Measurements from ENCODE around the gene HDHD5.

HDHD5 gene

DNA sequence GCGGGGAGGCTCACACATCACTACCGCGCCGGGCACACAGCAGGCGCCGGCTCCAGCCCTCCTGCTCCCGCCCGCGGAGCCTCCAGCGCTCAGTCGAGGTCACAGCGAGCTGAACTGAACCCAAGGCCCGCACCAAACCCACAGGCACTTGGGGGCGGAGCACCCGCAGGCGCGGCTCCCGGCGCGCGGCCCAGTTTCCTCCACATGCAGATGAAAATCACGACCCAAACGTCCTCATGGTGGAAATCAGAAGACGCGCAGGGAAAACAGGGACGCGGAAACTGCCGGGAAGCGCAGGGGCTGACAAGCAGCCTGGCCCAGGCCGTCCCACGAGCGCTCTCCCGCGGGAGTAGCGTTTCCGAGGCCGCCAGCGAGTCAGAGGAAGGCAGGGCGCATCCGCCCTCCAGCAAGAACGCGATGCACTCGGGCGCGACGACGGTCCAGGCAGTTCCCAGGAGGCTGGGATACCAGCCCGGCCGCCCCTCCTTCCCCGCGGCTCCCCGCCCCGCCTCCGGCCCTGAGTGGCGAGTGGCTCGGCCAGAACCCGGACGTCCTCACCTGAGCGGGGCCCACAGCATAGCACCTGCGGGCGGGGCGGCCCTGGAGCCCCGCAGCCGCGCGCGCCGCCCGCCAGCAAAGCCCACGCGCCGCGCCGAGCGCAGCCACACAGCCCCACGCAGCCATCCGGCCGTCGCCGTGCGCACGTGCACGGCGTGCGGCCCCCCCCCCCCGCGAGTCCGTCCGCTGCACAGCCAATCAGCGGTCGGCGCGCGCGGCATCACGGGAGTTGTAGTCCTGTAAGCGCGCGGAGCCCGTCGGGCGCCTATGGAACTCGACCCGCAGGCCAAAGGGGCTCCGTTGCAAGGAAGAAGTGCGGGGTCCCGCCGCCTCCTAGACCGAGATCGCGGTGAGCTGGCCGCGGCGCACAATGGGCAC, at the start of gene HDHD5:
TSS of gene HDHD5 (minus strand) at position 710 of the 936 bp plus-strand sequence. CDS start at position 684, 26 bp downstream.
- peak; percentile 83 for DNase-seq

GRCh38 chr22:17205432-17205831, 46.4 kb upstream of the HDHD5 start:
- DNase-seq, result no peak

GRCh38 chr22:17201285-17201945, 42.3 kb upstream of the HDHD5 start:
- no peak for DNase-seq

DNA sequence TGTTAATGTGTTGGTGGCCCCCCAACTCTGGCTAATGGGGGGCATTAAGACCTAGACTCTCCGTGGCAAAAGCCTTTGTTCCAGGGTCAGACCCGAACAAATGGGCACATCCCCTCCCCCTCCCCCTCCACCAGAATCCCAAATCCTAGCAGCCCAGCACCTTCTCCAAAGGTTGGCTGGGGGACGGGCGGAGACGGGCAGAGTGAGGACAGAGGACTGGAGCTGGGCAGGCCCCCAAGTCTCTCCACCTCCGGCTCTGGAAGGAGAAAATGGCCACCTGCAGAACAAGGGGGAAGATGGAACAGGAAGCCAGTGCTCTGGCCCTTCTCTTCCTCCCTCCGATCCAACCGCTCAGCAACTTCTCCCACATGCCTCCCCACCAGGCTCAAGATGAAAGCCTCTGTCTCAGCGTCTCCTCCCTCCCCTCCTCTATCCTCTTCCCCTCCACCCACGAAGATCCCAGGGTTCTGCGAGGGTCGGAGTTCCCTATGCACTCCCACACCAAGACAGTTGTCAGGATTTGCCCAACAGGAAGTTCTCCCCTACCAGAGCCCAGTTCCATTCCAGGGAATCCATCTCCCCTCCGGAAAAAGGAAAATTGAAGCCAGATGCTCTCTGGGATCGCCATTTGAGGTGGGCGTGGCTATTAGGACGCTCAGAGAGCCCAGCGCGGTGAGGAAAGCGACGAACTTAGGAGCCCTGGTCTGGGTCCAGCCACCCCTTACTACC, 40.1 kb upstream of the HDHD5 start:
- DNase-seq, result no peak

DNA sequence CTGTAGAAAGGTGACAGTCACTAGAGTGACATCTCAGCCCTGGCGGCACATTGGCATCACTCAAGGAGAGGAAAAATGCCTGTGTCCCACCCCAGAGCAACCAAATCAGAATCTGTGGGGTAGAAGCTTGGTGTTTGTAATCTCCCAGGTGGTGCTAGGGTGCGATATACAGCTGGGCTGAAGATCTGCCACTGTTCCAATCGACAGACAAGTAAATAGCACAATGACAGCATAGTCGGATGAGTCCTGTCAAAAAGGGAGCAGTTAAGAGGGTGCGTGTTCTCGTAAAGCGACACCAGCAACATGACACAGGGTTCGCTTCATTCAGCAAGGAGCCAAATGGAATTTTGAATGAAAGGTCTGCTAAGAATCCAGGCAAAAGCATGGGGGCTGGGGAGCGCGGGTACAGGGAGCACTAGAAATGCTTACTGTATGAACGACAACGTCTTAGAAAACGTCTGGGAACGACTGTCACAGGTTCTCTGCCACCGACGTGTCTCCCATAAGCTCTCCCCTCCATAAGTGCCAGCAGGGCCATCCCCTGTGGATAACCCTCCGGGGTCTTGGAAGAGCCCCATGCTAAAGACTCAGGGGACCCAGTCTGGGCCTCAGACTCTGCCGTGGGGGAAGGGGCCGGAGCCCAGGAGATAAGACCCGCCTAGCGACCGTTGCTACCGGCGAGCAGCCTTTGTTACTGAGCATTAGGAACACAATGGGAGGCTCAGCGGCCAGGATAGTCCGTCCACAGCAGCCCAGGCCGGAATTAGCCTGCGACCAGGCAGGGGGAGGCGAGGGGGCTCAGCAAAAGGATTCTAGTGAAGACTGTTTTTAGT, 39.3 kb upstream of the HDHD5 start:
- DNase-seq, result no peak

DNA sequence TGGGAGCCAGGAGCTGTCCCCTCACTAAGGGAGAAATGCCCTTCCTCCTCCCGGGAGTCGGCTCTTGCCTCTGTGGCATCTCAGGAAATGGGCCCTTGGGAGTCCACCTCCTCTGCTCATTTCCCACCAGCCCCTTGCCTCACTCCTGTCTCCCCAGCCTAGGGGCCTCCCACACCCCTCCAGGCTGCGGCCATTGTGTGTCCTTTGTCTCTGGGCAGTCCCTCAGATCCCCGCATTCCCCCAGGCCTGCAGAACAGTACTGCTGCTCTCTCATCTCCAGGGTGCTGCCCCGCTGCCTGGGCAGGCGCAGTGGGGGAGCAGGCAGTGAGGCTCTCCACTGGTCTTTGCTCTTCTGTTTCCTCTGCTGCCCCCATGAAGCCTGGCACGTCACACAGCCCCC, 35.1 kb upstream of the HDHD5 start:
- DNase-seq, result no peak

- no peak for DNase-seq
Observed at GRCh38 chr22:17192186-17192585, 33.1 kb upstream of the HDHD5 start.

GRCh38 chr22:17191163-17191784, 32.2 kb upstream of the HDHD5 start:
- DNase-seq, result no peak

DNA sequence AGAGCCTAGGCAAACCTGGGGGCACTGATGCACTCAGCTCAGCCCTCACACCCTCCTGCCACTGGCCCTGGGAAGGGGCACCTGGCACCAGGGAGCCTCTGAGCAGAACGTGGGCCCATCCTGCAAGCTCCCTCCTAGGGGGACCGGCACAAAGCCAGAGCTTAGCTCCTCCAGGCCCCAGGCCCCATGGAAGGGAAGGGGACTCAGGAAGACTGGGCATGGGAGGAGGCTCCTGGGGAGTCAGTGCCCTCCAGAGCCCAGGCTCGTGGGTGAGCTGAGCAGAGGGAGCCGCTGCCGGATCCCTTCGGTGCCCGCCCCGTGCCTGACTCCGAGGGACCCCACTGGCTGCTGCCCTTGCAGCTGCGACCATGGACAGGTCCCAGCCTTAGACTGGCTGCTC, 31.6 kb upstream of the HDHD5 start:
- no peak for DNase-seq

- DNase-seq, result no peak
Observed at GRCh38 chr22:17176715-17177114, 17.6 kb upstream of the HDHD5 start.

- no peak for DNase-seq
Observed at GRCh38 chr22:17172029-17172833, 13.2 kb upstream of the HDHD5 start.

- peak; percentile 63 for DNase-seq
Observed at GRCh38 chr22:17171153-17172028, 12.3 kb upstream of the HDHD5 start.

- no peak for DNase-seq
Observed at GRCh38 chr22:17167486-17167885, 8.4 kb upstream of the HDHD5 start.

- no peak for DNase-seq
Observed at GRCh38 chr22:17164392-17165024, 5.4 kb upstream of the HDHD5 start.

GRCh38 chr22:17162731-17163130, 3.7 kb upstream of the HDHD5 start:
- DNase-seq, result no peak

DNA sequence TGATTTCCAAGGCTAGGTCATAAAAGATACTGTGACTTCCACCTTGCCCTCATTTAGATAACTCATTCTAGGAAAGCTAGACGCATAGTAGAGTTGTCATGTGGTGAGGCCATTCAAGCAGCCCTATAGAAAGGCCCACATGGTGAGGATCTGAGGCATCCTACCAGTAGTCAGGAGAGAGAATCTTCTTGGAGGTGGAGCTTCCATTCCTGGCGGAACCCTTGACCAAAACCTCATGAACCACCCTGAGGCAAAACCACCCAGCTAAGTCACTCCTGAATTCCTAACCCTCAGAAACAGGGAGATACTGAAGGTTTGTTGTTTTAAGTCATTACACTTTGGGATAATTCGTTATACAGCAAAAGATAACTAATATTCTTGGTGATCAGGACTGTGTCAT, 2.9 kb upstream of the HDHD5 start:
- DNase-seq, result no peak

DNA sequence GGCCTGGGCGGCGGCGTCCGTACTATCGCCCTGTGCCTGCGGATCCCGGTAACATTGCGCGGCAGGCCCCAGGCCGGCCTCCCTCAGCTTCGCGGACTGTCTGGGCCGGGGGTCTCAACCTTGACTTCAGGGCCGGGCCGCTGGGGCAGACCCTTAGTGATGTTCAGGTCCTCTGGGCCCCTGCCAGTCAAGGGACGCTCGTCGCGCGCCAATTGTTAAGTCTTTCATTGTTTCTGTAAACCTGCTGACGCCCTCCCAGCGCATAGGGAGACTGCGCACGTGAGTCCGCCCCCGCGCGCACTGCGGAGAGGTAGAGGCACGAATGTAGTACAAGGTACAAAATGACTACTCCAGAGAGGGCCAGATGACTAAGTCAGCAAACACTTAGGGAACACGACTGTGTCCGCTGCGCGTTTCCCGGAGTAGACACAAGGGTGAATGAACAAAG, 451 bp upstream of the HDHD5 start:
- peak; percentile 13 for DNase-seq

- DNase-seq, result no peak
Observed at GRCh38 chr22:17158176-17158567, 905 bp downstream of the HDHD5 start.

DNA sequence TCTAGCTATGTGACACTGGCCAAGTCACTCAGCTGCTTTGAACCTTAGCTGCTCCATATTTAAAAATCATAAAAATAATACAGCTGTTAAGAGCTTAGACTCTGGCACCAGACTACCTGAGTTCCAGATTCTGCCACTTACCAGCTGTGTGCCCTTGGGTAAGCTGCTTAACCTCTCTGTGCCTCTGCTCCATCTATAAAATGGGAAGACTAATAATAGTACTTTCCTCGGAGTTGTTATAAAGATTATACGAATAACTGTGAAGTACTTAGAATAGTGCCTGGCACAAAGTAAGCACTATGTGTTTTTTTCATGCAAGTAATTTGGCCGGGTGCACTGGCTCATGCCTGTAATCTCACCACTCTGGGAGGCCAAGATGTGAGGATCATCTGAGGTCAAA, 1.4 kb downstream of the HDHD5 start:
- no peak for DNase-seq

DNA sequence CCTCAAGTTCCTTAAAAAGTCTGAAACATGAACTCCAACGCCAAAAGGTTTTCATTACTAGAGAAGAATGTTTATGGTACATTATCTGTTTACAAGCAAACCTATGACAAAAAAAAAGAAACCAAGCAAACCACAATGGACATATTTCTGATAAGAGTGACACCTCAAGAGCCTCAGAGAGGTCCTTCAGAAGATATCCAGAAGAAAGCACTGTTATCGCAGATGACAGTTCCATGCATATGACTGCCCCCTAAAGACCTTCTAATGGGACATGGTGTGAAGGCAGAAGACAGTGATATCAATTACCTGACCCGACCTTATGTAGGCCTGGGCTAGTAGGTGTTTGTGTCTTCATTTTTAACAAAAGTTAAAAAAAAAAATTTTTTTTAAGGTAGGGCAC, 3.1 kb downstream of the HDHD5 start:
- DNase-seq, result no peak
